ENCODE data around the gene AHCYL1. TPM values are rescaled to one million over a fixed set of nuclear protein-coding genes. Genes with fewer than 3 reads are reported as not detected.

The AHCYL1 gene
- total RNA-seq, 1 experiment from 2014 or later, result 34.0 TPM

GRCh38 chr1:110007046-110007830 lies 22.7 kb downstream of the AHCYL1 start:
- H2AFZ ChIP-seq (ENCODE audit: low read length), result no peak overlapping the region
- H3K9me3 ChIP-seq (ENCODE audit: low read length), result no peaks in the 10 kb centered on the region
- no peak overlapping the region for H3K9ac ChIP-seq (ENCODE audit: low read length)
- DNase-seq, result no peak
- peaks cover 51% of the 10 kb centered on the region for H3K79me2 ChIP-seq (ENCODE audit: low read length)
- peaks cover 9% of the 10 kb centered on the region; the same call in 1 of the 2 replicates for H3K36me3 ChIP-seq (ENCODE audit: insufficient read depth, low read length)
- H3K4me1 ChIP-seq (ENCODE audit: low read length), result peaks cover 36% of the 10 kb centered on the region
- no peaks in the 10 kb centered on the region for H3K27me3 ChIP-seq (ENCODE audit: low read length)
- H3K27ac ChIP-seq (ENCODE audit: low read length), result no peak overlapping the region
- H3K4me2 ChIP-seq (ENCODE audit: low read depth, low read length, poor library complexity, severe bottlenecking), result no peak overlapping the region
- no peak overlapping the region for H3K4me3 ChIP-seq (ENCODE audit: low read length)
- H3K9me2 ChIP-seq (replicated peaks; ENCODE audit: insufficient read depth, low read length), result no peaks in the 10 kb centered on the region
- H4K20me1 ChIP-seq (ENCODE audit: insufficient read depth, low read depth, low read length), result no peaks in the 10 kb centered on the region

GRCh38 chr1:110008971-110009565 lies 24.5 kb downstream of the AHCYL1 start:
- H4K20me1 ChIP-seq (ENCODE audit: insufficient read depth, low read depth, low read length), result no peaks in the 10 kb centered on the region
- H3K79me2 ChIP-seq (ENCODE audit: low read length), result peaks cover 36% of the 10 kb centered on the region

GRCh38 chr1:110011527-110012041 lies 27.0 kb downstream of the AHCYL1 start:
- DNase-seq, result peak; percentile 75

More at GRCh38 chr1:110008971-110009565, 24.5 kb downstream of the AHCYL1 start:
- no peaks in the 10 kb centered on the region for H3K9me3 ChIP-seq (ENCODE audit: low read length)
- peaks cover 18% of the 10 kb centered on the region; the same call in 1 of the 2 replicates for H3K36me3 ChIP-seq (ENCODE audit: insufficient read depth, low read length)
- no peak overlapping the region for H3K27ac ChIP-seq (ENCODE audit: low read length)
- H3K4me1 ChIP-seq (ENCODE audit: low read length), result peaks cover 28% of the 10 kb centered on the region
- no peak overlapping the region for H2AFZ ChIP-seq (ENCODE audit: low read length)
- no peak overlapping the region for H3K9ac ChIP-seq (ENCODE audit: low read length)
- H3K9me2 ChIP-seq (replicated peaks; ENCODE audit: insufficient read depth, low read length), result no peaks in the 10 kb centered on the region
- no peaks in the 10 kb centered on the region for H3K27me3 ChIP-seq (ENCODE audit: low read length)
- DNase-seq, result no peak
- H3K4me2 ChIP-seq (ENCODE audit: low read depth, low read length, poor library complexity, severe bottlenecking), result no peak overlapping the region
- H3K4me3 ChIP-seq (ENCODE audit: low read length), result no peak overlapping the region

GRCh38 chr1:110012100-110012780 lies 27.7 kb downstream of the AHCYL1 start:
- Histone ChIP-seq H3K4me2 (ENCODE audit: low read depth, low read length, poor library complexity, severe bottlenecking) (no peak overlapping the region), H3K4me1 (ENCODE audit: low read length) (no peaks in the 10 kb centered on the region), H3K9ac (ENCODE audit: low read length) (no peak overlapping the region), H4K20me1 (ENCODE audit: insufficient read depth, low read depth, low read length) (no peaks in the 10 kb centered on the region), H3K9me2 (replicated peaks; ENCODE audit: insufficient read depth, low read length) (no peaks in the 10 kb centered on the region), H3K36me3 (ENCODE audit: insufficient read depth, low read length) (peaks cover 28% of the 10 kb centered on the region; the same call in 1 of the 2 replicates), H2AFZ (ENCODE audit: low read length) (no peak overlapping the region), H3K4me3 (ENCODE audit: low read length) (no peak overlapping the region), H3K79me2 (ENCODE audit: low read length) (peaks cover 4% of the 10 kb centered on the region; the same call in 1 of the 2 replicates), H3K27ac (ENCODE audit: low read length) (no peak overlapping the region), H3K27me3 (ENCODE audit: low read length) (no peaks in the 10 kb centered on the region), H3K9me3 (ENCODE audit: low read length) (no peaks in the 10 kb centered on the region)
- no peak for DNase-seq

More at GRCh38 chr1:110011527-110012041, 27.0 kb downstream of the AHCYL1 start:
- no peak overlapping the region for H3K4me3 ChIP-seq (ENCODE audit: low read length)
- no peaks in the 10 kb centered on the region for H3K27me3 ChIP-seq (ENCODE audit: low read length)
- H3K27ac ChIP-seq (ENCODE audit: low read length), result no peak overlapping the region
- no peaks in the 10 kb centered on the region for H3K9me3 ChIP-seq (ENCODE audit: low read length)
- H3K4me2 ChIP-seq (ENCODE audit: low read depth, low read length, poor library complexity, severe bottlenecking), result no peak overlapping the region
- H3K9me2 ChIP-seq (replicated peaks; ENCODE audit: insufficient read depth, low read length), result no peaks in the 10 kb centered on the region
- H3K9ac ChIP-seq (ENCODE audit: low read length), result no peak overlapping the region
- H2AFZ ChIP-seq (ENCODE audit: low read length), result no peak overlapping the region
- H3K36me3 ChIP-seq (ENCODE audit: insufficient read depth, low read length), result peaks cover 28% of the 10 kb centered on the region; the same call in 1 of the 2 replicates
- H4K20me1 ChIP-seq (ENCODE audit: insufficient read depth, low read depth, low read length), result no peaks in the 10 kb centered on the region
- H3K79me2 ChIP-seq (ENCODE audit: low read length), result peaks cover 11% of the 10 kb centered on the region; the same call in 1 of the 2 replicates
- H3K4me1 ChIP-seq (ENCODE audit: low read length), result peaks cover 6% of the 10 kb centered on the region

GRCh38 chr1:110017792-110018191 lies 33.2 kb downstream of the AHCYL1 start:
- Histone ChIP-seq H3K9me2 (replicated peaks; ENCODE audit: insufficient read depth, low read length) (no peaks in the 10 kb centered on the region), H3K9me3 (ENCODE audit: low read length) (no peaks in the 10 kb centered on the region), H3K79me2 (ENCODE audit: low read length) (no peaks in the 10 kb centered on the region), H4K20me1 (ENCODE audit: insufficient read depth, low read depth, low read length) (no peaks in the 10 kb centered on the region), H2AFZ (ENCODE audit: low read length) (no peak overlapping the region), H3K36me3 (ENCODE audit: insufficient read depth, low read length) (peaks cover 41% of the 10 kb centered on the region; the same call in 1 of the 2 replicates), H3K27ac (ENCODE audit: low read length) (no peak overlapping the region), H3K4me3 (ENCODE audit: low read length) (no peak overlapping the region), H3K9ac (ENCODE audit: low read length) (no peak overlapping the region), H3K27me3 (ENCODE audit: low read length) (no peaks in the 10 kb centered on the region), H3K4me1 (ENCODE audit: low read length) (no peaks in the 10 kb centered on the region), H3K4me2 (ENCODE audit: low read depth, low read length, poor library complexity, severe bottlenecking) (no peak overlapping the region)
- no peak for DNase-seq

- H3K9me2 ChIP-seq (replicated peaks; ENCODE audit: insufficient read depth, low read length), result no peaks in the 10 kb centered on the region
- no peaks in the 10 kb centered on the region for H3K27me3 ChIP-seq (ENCODE audit: low read length)
- no peak overlapping the region for H3K9ac ChIP-seq (ENCODE audit: low read length)
- no peaks in the 10 kb centered on the region for H4K20me1 ChIP-seq (ENCODE audit: insufficient read depth, low read depth, low read length)
- H3K4me1 ChIP-seq (ENCODE audit: low read length), result peaks cover 3% of the 10 kb centered on the region; the same call in 1 of the 2 replicates
- no peak for DNase-seq
- H2AFZ ChIP-seq (ENCODE audit: low read length), result no peak overlapping the region
- H3K9me3 ChIP-seq (ENCODE audit: low read length), result no peaks in the 10 kb centered on the region
- H3K27ac ChIP-seq (ENCODE audit: low read length), result no peak overlapping the region
- no peaks in the 10 kb centered on the region for H3K79me2 ChIP-seq (ENCODE audit: low read length)
- no peak overlapping the region for H3K4me2 ChIP-seq (ENCODE audit: low read depth, low read length, poor library complexity, severe bottlenecking)
- no peak overlapping the region for H3K4me3 ChIP-seq (ENCODE audit: low read length)
- peaks cover 38% of the 10 kb centered on the region; the same call in 1 of the 2 replicates for H3K36me3 ChIP-seq (ENCODE audit: insufficient read depth, low read length)
Observed at GRCh38 chr1:110018396-110018795, 33.8 kb downstream of the AHCYL1 start.

- H3K27ac ChIP-seq (ENCODE audit: low read length), result no peak overlapping the region
- H3K9ac ChIP-seq (ENCODE audit: low read length), result no peak overlapping the region
Observed at GRCh38 chr1:110019770-110020169, 35.2 kb downstream of the AHCYL1 start.

More at GRCh38 chr1:110019770-110020169, 35.2 kb downstream of the AHCYL1 start:
- Histone ChIP-seq H3K9me3 (ENCODE audit: low read length) (no peaks in the 10 kb centered on the region), H3K36me3 (ENCODE audit: insufficient read depth, low read length) (peaks cover 35% of the 10 kb centered on the region; the same call in 1 of the 2 replicates), H4K20me1 (ENCODE audit: insufficient read depth, low read depth, low read length) (no peaks in the 10 kb centered on the region), H3K27me3 (ENCODE audit: low read length) (no peaks in the 10 kb centered on the region), H3K4me3 (ENCODE audit: low read length) (no peak overlapping the region), H2AFZ (ENCODE audit: low read length) (no peak overlapping the region), H3K79me2 (ENCODE audit: low read length) (no peaks in the 10 kb centered on the region), H3K4me1 (ENCODE audit: low read length) (peaks cover 7% of the 10 kb centered on the region; the same call in 1 of the 2 replicates), H3K4me2 (ENCODE audit: low read depth, low read length, poor library complexity, severe bottlenecking) (no peak overlapping the region), H3K9me2 (replicated peaks; ENCODE audit: insufficient read depth, low read length) (no peaks in the 10 kb centered on the region)
- no peak for DNase-seq

Data from Karpas-422 (cell line).